GM12878 (cell line): Measurements from ENCODE around the gene ETV6.

Experiments used
- CBFB ChIP-seq: IDR thresholded peaks from 2 replicates; pipeline ENCODE4 v1.6.1; 2016; ENCODE audit warnings: antibody characterized with exemption, low read depth
- CTCF ChIP-seq, 3 experiments: IDR thresholded peaks in 2 of 3; conservative IDR thresholded peaks in 1 of 3; 2 replicates each; pipeline ENCODE4 v1.5.1; 2011; ENCODE audit warnings: low read depth in 3 of 3, low read length in 3 of 3, mild to moderate bottlenecking in 3 of 3, control low read depth in 2 of 3, moderate library complexity in 2 of 3, inconsistent platforms in 1 of 3, mixed read lengths in 1 of 3; ENCODE audit not compliant: control insufficient read depth in 2 of 3, insufficient read depth in 1 of 3; ENCODE audit errors: extremely low read depth in 1 of 3
- ESRRA ChIP-seq: IDR thresholded peaks from 2 replicates; pipeline ENCODE4 v1.6.1; 2012; ENCODE audit warnings: mild to moderate bottlenecking, low read length, improper control_type of control experiment
- JUNB ChIP-seq: IDR thresholded peaks from 2 replicates; pipeline ENCODE4 v1.6.1; 2016; ENCODE audit warnings: antibody characterized with exemption, mild to moderate bottlenecking
- MEF2A ChIP-seq: IDR thresholded peaks from 2 replicates; pipeline ENCODE4 v1.6.1; 2011; ENCODE audit warnings: low read depth, mild to moderate bottlenecking, low read length, moderate library complexity; ENCODE audit not compliant: insufficient read depth
- RAD21 ChIP-seq: IDR thresholded peaks from 2 replicates; pipeline ENCODE4 v1.6.1; 2011; ENCODE audit warnings: mild to moderate bottlenecking, low read depth, low read length, moderate library complexity; ENCODE audit not compliant: insufficient read depth
- USF2 ChIP-seq: IDR thresholded peaks from 2 replicates; pipeline ENCODE4 v1.6.1; 2011; ENCODE audit warnings: low read depth, low read length, improper control_type of control experiment, borderline replicate concordance

- TF ChIP-seq CBFB: no peak
- no peak for TF ChIP-seq CTCF (IDR thresholded peaks at IDR 0.05 in 2 of 3, conservative IDR thresholded peaks at IDR 0.05 in 1 of 3; ENCODE audit: control insufficient read depth in 2 of 3, extremely low read depth in 1 of 3, insufficient read depth in 1 of 3, low read depth in 3 of 3, low read length in 3 of 3)
- no peak for TF ChIP-seq JUNB
- no peak for TF ChIP-seq RAD21
- no peak for TF ChIP-seq USF2
- no peak for TF ChIP-seq ESRRA
- TF ChIP-seq MEF2A: no peak
Observed at GRCh38 chr12:11929714-11930113, 280.2 kb downstream of the ETV6 start.
